Adrenal gland (tissue), 5 donors: ENCODE measurements around the gene AHRR.
"Not testable (repeated sequence)": the region's sequence is repeated elsewhere in the genome, so short reads cannot be mapped to it uniquely, and the experiment has no call there.

Source experiments
- POLR2A ChIP-seq, 2 donors: fragments of 450-650 bp; IDR thresholded peaks; one replicate each; pipeline ENCODE4 v1.6.1; 2017; ENCODE audit warnings: antibody characterized with exemption in 2 of 2, mild to moderate bottlenecking in 2 of 2, moderate library complexity in 1 of 2
- TF ChIP-seq, protein P1 (sequence below), 6 experiments: fragments of 450-650 bp in 4 of 6; fragments of 200-600 bp in 2 of 6; sonication (generic) in 1 of 6; IDR thresholded peaks; 1 replicate in 5 of 6; 2 replicates in 1 of 6; pipeline versions ENCODE4 v1.5.1 to v1.8.0; 2016 to 2021; ENCODE audit warnings: antibody characterized with exemption in 6 of 6, mild to moderate bottlenecking in 2 of 6, moderate library complexity in 1 of 6
- donor health status: DM: no; HTN: no; CAD: no.

- TF ChIP-seq, protein P1, sequence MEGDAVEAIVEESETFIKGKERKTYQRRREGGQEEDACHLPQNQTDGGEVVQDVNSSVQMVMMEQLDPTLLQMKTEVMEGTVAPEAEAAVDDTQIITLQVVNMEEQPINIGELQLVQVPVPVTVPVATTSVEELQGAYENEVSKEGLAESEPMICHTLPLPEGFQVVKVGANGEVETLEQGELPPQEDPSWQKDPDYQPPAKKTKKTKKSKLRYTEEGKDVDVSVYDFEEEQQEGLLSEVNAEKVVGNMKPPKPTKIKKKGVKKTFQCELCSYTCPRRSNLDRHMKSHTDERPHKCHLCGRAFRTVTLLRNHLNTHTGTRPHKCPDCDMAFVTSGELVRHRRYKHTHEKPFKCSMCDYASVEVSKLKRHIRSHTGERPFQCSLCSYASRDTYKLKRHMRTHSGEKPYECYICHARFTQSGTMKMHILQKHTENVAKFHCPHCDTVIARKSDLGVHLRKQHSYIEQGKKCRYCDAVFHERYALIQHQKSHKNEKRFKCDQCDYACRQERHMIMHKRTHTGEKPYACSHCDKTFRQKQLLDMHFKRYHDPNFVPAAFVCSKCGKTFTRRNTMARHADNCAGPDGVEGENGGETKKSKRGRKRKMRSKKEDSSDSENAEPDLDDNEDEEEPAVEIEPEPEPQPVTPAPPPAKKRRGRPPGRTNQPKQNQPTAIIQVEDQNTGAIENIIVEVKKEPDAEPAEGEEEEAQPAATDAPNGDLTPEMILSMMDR (IDR thresholded peaks at IDR 0.05), result not testable (repeated sequence)
- TF ChIP-seq POLR2A (IDR thresholded peaks at IDR 0.05), result not testable (repeated sequence)
These were observed 48.0 kb upstream of the AHRR start for GRCh38 chr5:273491-273890.
